ENCODE results near the gene LINC00237. TPM values are rescaled to one million over a fixed set of nuclear protein-coding genes. Genes with fewer than 3 reads are reported as not detected.

Gene LINC00237
- total and polyA plus RNA-seq, 9 donors, result 0.72 TPM; not detected in 8

GRCh38 chr20:21083825-21084325 lies 22.3 kb downstream of the LINC00237 start:
- 17 to 42% (median 19%) methylated on average over 2 of the region's 2 CpGs for WGBS, 3 donors
- intact Hi-C loops (cut with DNase I), result no loop called here
- Histone ChIP-seq H3K36me3 (no peaks in the 10 kb centered on the region), H3K27me3 (no peaks in the 10 kb centered on the region), H3K4me1 (ENCODE audit: insufficient read depth) (no peaks in the 10 kb centered on the region), H3K9me3 (no peaks in the 10 kb centered on the region), H3K4me3 (no peak overlapping the region), H3K27ac (no peak overlapping the region)
- no peak for TF ChIP-seq EP300 (IDR thresholded peaks at IDR 0.05)
- no peak for TF ChIP-seq POLR2A (IDR thresholded peaks at IDR 0.05)
- no peak for TF ChIP-seq CTCF (IDR thresholded peaks at IDR 0.05)
- no peak for DNase-seq

- no peak for DNase-seq
- Histone ChIP-seq H3K36me3 (no peaks in the 10 kb centered on the region), H3K4me3 (no peak overlapping the region), H3K4me1 (ENCODE audit: insufficient read depth) (no peaks in the 10 kb centered on the region), H3K9me3 (no peaks in the 10 kb centered on the region), H3K27me3 (no peaks in the 10 kb centered on the region), H3K27ac (no peak overlapping the region)
- 47 to 53% (median 48%) methylated on average over 2 of the region's 2 CpGs for WGBS, 3 donors
- TF ChIP-seq POLR2A (IDR thresholded peaks at IDR 0.05) (no peak), EP300 (IDR thresholded peaks at IDR 0.05) (no peak), CTCF (IDR thresholded peaks at IDR 0.05) (no peak)
- intact Hi-C loops (cut with DNase I), result no loop called here
Measured at GRCh38 chr20:21082584-21082983, 23.6 kb downstream of the LINC00237 start.

GRCh38 chr20:21077809-21078345 lies 28.3 kb downstream of the LINC00237 start:
- intact Hi-C loops (cut with DNase I), result no loop called here
- Histone ChIP-seq H3K27me3 (no peaks in the 10 kb centered on the region), H3K36me3 (no peaks in the 10 kb centered on the region), H3K9me3 (no peaks in the 10 kb centered on the region), H3K4me1 (ENCODE audit: insufficient read depth) (no peaks in the 10 kb centered on the region), H3K4me3 (no peak overlapping the region), H3K27ac (no peak overlapping the region)
- TF ChIP-seq EP300 (IDR thresholded peaks at IDR 0.05) (no peak), POLR2A (IDR thresholded peaks at IDR 0.05) (no peak), CTCF (IDR thresholded peaks at IDR 0.05) (no peak)
- no peak for DNase-seq
- WGBS, 3 donors, result 32 to 48% (median 38%) methylated on average over 4 of the region's 4 CpGs

GRCh38 chr20:21076073-21076472 lies 30.1 kb downstream of the LINC00237 start:
- intact Hi-C loops (cut with DNase I), result no loop called here
- Histone ChIP-seq H3K4me3 (no peak overlapping the region), H3K27me3 (no peaks in the 10 kb centered on the region), H3K36me3 (no peaks in the 10 kb centered on the region), H3K27ac (no peak overlapping the region), H3K4me1 (ENCODE audit: insufficient read depth) (no peaks in the 10 kb centered on the region), H3K9me3 (no peaks in the 10 kb centered on the region)
- 61 to 89% (median 63%) methylated on average over 3 of the region's 3 CpGs for WGBS, 3 donors
- no peak for TF ChIP-seq CTCF (IDR thresholded peaks at IDR 0.05)
- DNase-seq, result no peak

Data from ovary (tissue), 9 donors.